GM18498 (cell line): Measurements from ENCODE around the gene NTM.

ENCODE experiments used
- ATAC-seq: cut with Tn5 transposase; IDR thresholded peaks from one replicate; pipeline ENCODE4 v1.9.1; 2021; ENCODE audit warnings: mild to moderate bottlenecking, moderate library complexity; ENCODE audit not compliant: unreplicated experiment

NTM gene

GRCh38 chr11:131458421-131458820 lies 88.0 kb downstream of the NTM start:
- ATAC-seq, result no peak

GRCh38 chr11:131460931-131461330 lies 90.5 kb downstream of the NTM start:
- ATAC-seq, result no peak

- no peak for ATAC-seq
Measured at GRCh38 chr11:131462622-131463021, 92.2 kb downstream of the NTM start.

GRCh38 chr11:131463162-131463561 lies 92.7 kb downstream of the NTM start:
- ATAC-seq, result no peak

- ATAC-seq, result no peak
Measured at GRCh38 chr11:131463649-131464425, 93.4 kb downstream of the NTM start.

- ATAC-seq, result no peak
Measured at GRCh38 chr11:131464461-131464860, 94.0 kb downstream of the NTM start.

GRCh38 chr11:131465039-131465438 lies 94.6 kb downstream of the NTM start:
- no peak for ATAC-seq

GRCh38 chr11:131465746-131466145 lies 95.3 kb downstream of the NTM start:
- ATAC-seq, result no peak

GRCh38 chr11:131467645-131468394 lies 97.4 kb downstream of the NTM start:
- no peak for ATAC-seq

GRCh38 chr11:131468565-131468964 lies 98.2 kb downstream of the NTM start:
- no peak for ATAC-seq

- ATAC-seq, result no peak
Measured at GRCh38 chr11:131470216-131470925, 100.0 kb downstream of the NTM start.

GRCh38 chr11:131471976-131472375 lies 101.6 kb downstream of the NTM start:
- ATAC-seq, result no peak

- no peak for ATAC-seq
Measured at GRCh38 chr11:131474947-131475346, 104.5 kb downstream of the NTM start.

- no peak for ATAC-seq
Measured at GRCh38 chr11:131476266-131476665, 105.9 kb downstream of the NTM start.

GRCh38 chr11:131478341-131478740 lies 107.9 kb downstream of the NTM start:
- ATAC-seq, result no peak

GRCh38 chr11:131481303-131481702 lies 110.9 kb downstream of the NTM start:
- no peak for ATAC-seq

GRCh38 chr11:131481971-131482370 lies 111.6 kb downstream of the NTM start:
- ATAC-seq, result no peak

- no peak for ATAC-seq
Measured at GRCh38 chr11:131483453-131483852, 113.0 kb downstream of the NTM start.

- ATAC-seq, result no peak
Measured at GRCh38 chr11:131483877-131484276, 113.5 kb downstream of the NTM start.

- ATAC-seq, result no peak
Measured at GRCh38 chr11:131486100-131486499, 115.7 kb downstream of the NTM start.

- no peak for ATAC-seq
Measured at GRCh38 chr11:131486937-131487635, 116.7 kb downstream of the NTM start.
